Glomerular visceral epithelial cell (primary cell): ENCODE results near the gene NUP37.
"Not testable (repeated sequence)": the region's sequence is repeated elsewhere in the genome, so short reads cannot be mapped to it uniquely, and the experiment has no call there.

Experiments used
- DNase-seq: peaks from one replicate; pipeline ENCODE4 v3.0.0-alpha.2; 2016; ENCODE audit errors: extremely low spot score

NUP37 gene, protein sequence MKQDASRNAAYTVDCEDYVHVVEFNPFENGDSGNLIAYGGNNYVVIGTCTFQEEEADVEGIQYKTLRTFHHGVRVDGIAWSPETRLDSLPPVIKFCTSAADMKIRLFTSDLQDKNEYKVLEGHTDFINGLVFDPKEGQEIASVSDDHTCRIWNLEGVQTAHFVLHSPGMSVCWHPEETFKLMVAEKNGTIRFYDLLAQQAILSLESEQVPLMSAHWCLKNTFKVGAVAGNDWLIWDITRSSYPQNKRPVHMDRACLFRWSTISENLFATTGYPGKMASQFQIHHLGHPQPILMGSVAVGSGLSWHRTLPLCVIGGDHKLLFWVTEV

DNA sequence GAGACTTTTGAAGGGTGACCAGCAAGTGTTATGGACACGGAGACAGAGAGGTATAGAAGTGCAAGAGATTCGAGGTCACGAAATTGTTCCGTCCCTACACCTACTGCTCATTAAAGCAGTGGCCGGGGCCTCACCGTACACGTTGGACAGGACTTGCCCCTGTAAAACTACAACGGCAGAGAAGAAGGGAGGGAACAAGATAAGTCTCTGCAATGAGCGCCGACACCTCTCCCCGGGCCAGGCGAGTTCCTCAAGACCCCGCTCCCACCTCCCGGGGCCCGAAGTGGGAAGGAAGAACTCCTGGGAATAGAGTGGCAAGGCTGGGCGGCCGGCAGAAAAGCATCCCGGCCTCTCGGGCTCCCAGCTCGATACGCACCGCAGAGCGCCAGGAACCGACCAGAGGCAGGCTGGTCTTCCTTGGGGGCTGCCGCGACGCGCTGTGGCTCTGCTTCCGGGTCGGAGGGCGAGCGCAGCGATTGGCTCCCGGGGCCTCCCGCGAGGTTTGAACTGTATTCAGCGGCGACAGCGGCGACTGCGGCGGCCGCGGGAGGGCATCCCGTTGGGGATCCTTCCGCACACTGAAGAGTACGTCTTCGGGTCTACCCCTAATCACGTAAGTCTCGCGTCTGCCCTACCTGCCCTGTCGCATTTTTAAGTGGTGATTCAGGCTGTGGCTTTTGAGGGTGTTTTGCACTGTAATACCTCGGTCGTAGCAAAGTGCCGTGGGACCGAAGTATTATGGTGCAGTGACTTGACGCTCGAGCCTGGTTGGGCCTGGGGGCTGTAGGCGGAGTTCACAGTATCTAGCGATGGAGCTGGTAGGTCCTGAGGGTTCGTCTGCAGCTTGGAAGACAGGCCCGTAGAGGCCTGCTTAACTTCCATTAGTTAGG is at the start of gene NUP37, which contains the start of gene PARPBP:
Gene NUP37 (minus strand): TSS at position 441 of the 890 bp plus-strand sequence. CDS start 1,596 bp downstream, outside the sequence.
Gene PARPBP (plus strand): TSS at position 510 of the 890 bp plus-strand sequence. CDS start 3,706 bp downstream, outside the sequence.
- DNase-seq, result peak; percentile 88

DNA sequence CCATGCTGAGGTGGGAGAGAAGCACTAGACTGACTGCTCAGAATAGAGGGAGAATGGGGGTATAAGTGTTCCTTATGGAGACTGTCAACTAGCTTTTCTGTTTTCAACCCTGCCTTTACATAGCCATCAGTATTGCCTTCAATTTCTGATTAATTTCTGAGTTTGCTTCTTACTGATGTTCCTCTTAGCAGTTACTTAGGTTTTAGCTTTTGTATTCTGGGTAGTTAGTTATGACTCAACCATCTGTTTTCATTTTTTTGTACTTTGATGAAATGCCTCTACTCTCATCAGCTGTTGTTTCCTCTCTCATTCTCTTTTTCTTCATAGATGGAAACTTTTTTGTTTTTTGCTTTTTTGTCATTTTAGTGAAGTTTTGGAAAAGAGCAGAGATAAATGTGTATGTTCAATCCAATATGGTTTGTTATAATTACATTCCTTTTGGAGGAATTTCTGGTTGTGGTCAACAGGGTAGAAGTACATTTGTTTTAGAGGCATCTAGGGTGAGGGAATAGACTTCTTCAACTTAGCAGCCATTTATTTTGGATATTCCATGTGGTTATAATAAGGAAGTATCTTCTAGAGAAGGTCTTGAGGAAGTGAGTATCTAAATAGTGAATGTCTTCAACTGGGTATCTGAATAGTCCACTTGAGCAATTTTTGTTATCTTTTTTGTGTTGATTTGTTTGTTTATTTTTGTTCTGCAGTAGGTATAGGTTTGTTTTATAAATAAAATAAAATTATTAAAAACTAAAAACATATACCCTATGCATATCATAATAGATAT is 48.1 kb upstream of the NUP37 start:
- DNase-seq, result no peak

GRCh38 chr12:102163383-102163782 is 43.5 kb upstream of the NUP37 start:
- no peak for DNase-seq

- not testable (repeated sequence) for DNase-seq
Measured at GRCh38 chr12:102155206-102155605, 35.3 kb upstream of the NUP37 start.

DNA sequence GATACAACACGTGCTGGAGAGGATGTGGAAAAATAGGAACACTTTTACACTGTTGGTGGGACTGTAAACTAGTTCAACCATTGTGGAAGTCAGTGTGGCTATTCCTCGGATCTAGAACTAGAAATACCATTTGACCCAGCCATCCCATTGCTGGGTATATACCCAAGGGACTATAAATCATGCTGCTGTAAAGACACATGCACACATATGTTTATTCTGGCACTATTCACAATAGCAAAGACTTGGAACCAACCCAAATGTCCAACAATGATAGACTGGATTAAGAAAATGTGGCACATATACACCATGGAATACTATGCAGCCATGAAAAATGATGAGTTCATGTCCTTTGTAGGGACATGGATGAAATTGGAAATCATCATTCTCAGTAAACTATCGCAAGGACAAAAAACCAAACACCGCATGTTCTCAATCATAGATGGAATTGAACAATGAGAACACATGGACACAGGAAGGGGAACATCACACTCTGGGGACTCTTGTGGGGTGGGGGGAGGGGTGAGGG is 27.2 kb upstream of the NUP37 start:
- not testable (repeated sequence) for DNase-seq

DNA sequence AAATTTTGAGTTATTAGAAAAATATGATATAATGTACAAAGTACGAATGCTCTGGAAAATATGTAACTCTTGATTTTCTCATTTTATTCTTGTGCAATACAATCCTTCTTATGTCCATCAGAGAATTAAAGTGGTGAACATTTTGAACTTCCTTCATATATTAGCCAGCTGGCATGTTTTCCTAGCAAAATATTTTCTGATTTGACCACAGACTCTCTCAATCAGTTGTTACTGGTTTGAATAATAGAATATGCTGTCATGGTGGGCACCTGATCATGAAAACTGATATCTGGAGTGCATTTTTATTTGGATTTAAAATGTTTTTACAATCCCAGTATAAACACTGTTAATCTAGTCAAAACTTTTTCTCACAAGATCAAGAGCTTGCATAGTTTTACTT is 24.3 kb upstream of the NUP37 start:
- no peak for DNase-seq

DNA sequence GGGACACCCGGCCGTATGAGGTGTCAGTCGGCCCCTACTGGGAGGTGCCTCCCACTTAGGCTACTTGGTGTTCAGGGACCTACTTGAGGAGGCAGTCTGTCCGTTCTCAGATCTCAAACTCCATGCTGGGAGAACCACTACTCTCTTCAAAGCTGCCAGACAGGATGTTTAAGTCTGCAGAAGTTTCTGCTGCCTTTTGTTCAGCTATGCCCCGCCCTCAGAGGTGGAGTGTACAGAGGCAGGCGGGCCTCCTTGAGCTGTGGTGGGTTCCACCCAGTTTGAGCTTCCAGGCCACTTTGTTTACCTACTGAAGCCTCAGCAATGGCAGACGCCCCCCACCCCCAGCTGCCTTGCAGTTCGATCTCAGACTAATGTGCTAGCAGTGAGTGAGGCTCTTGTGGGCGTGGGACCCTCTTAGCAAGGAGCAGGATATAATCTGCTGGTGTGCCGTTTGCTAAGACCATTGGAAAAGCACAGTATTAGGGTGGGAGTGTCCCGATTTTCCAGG is 23.0 kb upstream of the NUP37 start:
- DNase-seq, result not testable (repeated sequence)

GRCh38 chr12:102137619-102138018 is 17.7 kb upstream of the NUP37 start:
- DNase-seq, result not testable (repeated sequence)

- not testable (repeated sequence) for DNase-seq
Measured at GRCh38 chr12:102131442-102131841, 11.5 kb upstream of the NUP37 start.

DNA sequence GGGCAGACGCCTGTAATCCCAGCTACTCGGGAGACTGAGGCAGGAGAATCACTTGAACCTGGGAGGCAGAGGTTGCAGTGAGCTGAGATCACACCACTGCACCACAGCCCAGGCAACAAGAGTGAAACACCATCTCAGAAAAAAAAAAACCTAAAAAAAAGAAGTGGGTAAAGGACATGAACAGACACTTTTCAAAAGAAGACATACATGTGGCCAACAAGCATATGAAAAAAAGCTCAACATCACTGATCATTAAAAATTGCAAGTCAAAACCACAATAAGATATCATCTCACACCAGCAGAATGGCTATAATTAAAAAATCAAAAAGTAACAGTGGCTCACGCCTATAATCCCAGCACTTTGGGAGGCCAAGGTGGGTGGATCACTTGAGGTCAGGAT is 10.8 kb upstream of the NUP37 start:
- not testable (repeated sequence) for DNase-seq

- not testable (repeated sequence) for DNase-seq
Measured at GRCh38 chr12:102121328-102121727, 1.4 kb upstream of the NUP37 start.

DNA sequence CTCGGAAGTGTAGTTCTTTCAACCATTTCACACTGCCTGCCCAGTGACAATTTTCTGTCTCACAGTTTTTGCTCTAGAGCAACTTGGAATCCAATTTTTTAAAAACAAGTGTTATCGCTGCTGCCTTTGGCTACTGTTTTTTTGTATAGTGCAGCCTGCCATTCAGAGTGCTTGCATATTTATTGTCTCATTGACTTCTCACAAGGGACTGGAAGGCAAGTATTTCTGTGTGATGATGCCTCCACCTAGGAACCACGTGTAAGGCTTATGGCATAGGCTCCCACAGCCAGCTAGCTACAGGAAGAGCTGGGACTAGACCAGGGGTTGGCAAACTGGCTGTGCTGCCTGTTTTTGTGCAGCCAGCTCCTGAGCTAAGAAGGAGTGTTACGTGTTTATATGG is 972 bp upstream of the NUP37 start:
- peak; percentile 33 for DNase-seq

GRCh38 chr12:102120564-102120873 is 605 bp upstream of the NUP37 start:
- DNase-seq, result no peak

DNA sequence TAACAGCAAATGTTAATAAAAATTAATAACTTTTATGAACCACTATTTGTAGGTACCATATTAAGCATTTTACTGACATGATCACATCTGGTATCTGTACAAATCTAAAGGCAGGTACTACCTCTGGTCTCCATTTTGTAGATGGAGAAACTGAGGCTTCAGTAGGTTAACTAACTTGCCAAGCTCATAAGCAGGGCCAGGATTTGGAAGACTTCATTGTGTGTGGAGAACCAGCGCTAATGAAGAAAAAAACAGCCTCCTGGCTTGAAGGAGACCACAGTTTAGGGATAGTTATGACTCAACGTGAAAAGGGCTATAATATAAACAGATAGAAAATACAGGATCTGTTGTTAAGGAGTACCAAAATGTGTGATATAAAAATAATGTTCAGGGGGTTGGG is 1.0 kb downstream of the NUP37 start:
- no peak for DNase-seq

DNA sequence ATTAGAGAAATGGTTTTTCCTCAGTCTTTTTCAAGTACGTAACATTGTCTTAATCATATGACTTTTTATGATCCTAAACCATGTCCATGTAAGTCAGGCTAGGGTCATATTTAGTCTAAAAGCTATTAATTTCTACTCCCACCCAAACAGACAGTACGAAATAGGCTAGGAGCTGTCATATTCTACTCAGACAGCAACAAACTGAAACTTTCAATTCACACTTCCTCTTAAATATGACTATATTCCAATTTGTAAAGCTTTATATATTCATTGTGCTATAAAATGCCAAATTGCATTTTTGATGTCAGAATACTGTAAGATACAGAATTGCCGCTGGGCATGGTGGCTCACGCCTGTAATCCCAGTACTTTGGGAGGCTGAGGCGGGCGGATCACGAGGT is 3.5 kb downstream of the NUP37 start:
- DNase-seq, result no peak

DNA sequence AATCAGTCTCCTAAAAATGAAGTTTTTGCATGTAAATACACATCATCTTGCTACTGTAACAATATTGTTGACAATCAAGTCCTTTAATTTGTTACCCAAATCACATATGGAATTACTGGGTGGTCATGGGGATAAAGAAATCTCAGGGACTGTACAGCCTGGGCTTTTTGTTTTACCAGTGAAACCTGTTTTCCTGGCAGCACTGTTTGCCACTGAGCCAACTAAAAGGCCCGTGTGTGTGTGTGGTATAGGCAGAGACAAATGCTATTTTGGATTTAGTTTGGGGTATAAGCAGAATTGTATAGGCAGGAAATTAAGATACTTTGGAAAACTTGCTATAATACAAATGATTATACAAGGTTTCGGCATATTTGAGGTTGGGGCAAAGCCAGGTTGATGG is 5.7 kb downstream of the NUP37 start:
- DNase-seq, result no peak

DNA sequence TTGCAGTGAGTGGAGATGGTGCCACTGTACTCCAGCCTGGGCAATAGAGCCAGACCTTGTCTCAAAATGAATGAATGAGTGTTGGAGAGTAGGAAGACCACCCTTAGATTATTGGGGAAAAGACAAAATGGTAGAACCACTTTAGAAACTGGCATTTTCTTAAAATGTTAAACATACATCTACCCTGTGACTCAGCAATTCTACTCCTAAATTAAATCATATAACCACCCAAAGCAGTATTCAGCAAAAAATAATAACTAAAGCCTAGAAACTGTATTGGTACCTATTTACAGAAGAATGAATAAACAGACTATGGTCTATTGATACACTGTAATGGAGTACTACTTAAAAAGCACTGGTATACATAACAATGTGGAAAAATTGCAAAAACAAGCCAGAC is 9.1 kb downstream of the NUP37 start:
- no peak for DNase-seq

DNA sequence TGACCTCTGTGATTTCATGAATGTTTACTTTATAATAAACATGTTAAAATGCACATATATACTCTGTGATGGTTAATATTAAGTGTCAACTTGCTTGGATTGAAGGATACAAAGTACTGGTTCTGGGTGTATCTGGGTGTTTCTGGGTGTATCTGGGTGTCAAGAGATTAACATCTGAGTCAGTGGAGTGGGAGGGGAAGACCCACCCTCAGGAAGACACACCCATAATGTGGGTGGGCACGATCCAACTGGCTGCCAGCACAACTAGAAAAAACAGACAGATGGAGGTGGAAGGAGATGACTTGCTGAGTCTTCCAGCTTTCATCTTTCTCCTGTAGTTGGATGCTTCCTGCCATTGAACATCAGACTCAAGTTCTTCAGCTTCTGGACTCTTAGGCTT is 11.9 kb downstream of the NUP37 start:
- DNase-seq, result no peak

- no peak for DNase-seq
Measured at GRCh38 chr12:102106905-102107304, 13.0 kb downstream of the NUP37 start.

DNA sequence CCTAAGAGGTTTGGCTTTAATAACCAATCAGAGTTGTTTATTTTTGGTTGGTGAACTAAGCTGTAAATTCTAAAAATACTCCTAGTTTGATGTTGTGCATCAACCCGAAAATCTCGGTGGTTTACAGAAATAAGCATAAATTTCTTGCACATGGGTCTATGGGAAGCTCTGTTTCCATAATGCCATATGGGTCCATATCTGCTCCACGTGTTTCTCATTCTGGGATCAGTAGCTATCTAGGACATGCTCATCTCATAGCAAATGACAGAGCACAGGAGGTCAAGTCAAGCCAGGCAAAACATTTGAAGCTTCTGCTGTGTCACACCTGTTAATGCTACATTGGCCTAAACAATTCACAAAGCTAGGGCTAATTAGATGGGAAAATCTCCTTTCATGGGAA is 23.1 kb downstream of the NUP37 start:
- DNase-seq, result no peak

DNA sequence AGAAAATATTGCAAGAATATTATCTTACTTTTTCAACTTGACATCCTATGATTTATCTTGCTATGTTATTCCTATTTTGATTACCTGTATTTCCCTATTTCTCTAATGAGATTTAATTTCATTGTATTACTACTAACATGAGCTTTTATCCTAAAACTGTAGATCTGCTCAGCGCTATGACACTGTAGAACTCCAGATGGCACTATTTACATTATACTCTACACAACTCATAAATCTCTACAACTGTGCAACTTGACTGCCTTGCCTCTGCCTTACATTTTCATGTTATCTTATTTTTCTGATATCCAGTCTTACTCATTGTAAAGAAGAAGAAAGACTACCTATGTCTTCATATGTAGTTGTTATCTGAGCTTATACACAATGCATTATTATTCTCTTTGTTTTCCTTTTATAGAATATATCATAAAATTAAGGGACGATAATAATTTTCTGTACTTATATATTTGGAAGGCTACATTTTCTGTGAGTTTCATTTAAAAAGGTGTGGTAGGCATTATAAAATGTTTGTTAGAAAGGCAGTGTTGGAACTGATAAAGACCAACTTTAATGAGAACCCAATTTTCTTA is 24.1 kb downstream of the NUP37 start:
- DNase-seq, result peak; percentile 15
